HG03095 (cell line): Measurements from ENCODE around the gene ILDR2.

Source experiments
- ATAC-seq: cut with Tn5 transposase; IDR thresholded peaks from one replicate; pipeline ENCODE4 v1.9.1; 2021; ENCODE audit warnings: moderate library complexity; ENCODE audit not compliant: unreplicated experiment

Gene ILDR2

GRCh38 chr1:166972193-166972592 lies 3.1 kb downstream of the ILDR2 start:
- no peak for ATAC-seq

DNA sequence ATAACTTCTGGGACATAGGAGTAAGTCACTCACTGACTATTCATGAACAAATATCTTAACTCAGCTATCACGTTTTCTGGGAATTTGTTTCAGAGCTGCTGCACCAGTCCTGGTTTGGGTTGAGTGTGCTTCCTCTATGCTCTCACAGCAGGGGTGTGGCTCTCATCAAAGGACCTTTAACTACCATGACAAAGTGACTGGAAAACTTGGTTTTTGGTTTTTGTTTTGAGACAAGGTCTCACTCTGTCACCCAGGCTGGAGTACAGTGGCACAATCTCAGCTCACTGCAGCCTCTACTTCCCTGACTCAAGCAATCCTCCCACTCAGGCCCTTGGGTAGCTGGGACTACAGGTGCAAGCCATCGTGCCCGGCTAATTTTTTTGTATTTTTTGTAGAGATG lies 4.1 kb downstream of the ILDR2 start:
- no peak for ATAC-seq

GRCh38 chr1:166969074-166969677 lies 6.2 kb downstream of the ILDR2 start:
- ATAC-seq, result peak; percentile 83

DNA sequence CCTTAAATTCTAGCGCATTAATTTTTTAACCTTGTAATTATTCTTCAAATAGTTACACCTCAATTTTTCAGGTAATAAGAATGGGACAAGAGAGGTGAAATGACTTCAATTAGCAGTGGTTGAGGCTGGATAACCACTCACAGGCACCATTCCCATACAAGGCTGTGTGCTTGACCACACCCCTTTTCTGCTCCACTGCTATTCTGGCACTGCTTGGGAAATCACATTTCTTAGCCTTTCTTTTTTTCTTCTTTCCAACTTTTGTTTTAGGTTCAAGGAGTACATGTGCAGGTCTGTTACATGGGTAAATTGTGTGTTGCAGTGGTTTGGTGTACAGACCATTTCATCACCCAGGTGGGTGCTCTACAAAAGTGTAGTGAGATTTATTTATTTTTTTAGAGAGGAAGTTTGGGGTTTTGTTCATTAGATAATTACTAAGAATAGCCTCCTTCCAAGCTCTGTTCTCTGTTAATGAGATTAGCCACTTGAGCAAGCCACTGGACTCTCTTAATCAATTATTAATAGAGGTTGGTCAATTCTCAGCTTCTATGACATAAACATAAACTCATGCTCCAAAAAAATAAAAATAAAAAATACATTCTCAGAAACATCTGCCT lies 14.4 kb downstream of the ILDR2 start:
- peak; percentile 57 for ATAC-seq

- no peak for ATAC-seq
These were observed 18.5 kb downstream of the ILDR2 start for GRCh38 chr1:166956872-166957271.

DNA sequence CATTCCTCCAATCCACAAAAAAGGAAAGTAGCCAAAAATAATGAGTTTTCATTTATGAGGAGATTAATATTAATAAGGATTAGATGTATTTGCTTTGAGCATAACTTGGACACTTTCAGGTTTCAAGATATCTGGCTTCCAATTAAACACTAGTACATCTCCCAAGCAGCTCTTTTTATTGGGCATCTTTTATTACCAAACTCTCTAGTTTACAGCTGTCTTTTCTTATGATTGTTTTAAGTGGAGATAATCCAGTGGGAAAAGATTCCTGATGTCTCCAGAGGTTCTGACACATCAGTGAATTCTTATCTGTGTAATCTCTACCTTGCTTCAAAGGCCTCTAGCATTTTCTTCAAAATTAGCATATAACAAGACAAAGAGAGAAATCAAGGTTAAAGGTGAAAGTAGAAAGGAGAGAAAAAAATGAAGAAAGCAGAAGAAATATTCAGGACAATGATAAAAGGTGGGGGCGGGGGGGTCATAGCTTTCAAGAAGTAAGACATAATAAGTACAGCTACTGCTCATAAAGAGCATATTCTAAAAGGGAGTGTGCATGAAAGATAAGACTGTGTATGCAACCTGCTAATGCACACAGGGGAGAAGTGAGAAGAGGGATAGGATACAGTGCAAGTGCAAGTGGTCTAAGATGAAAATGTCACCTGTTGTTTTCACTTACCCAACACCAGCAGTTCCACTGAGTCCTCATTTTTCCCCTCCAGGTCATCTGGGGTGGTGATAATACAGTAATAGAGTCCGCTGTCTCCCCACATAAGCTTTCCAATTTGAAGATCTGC lies 19.1 kb downstream of the ILDR2 start:
- ATAC-seq, result no peak

DNA sequence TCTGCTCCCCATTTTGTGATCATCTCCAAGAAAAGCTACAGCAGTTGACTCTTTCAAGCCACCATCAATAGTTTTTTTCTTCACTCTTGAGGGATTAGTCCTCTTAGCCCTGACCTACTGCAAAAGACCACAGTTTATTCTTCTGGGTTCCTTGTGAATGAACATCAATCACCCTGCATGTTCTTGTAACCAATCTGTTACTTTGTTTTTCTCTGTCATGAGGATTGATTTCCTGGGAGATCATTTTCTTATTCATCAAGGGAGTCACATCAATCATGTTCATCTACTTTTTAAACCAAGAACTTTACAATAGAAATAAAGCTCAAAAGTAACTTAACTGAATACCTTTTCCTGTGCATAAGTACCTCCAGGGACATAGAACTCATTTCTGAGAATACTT lies 21.8 kb downstream of the ILDR2 start:
- ATAC-seq, result no peak

DNA sequence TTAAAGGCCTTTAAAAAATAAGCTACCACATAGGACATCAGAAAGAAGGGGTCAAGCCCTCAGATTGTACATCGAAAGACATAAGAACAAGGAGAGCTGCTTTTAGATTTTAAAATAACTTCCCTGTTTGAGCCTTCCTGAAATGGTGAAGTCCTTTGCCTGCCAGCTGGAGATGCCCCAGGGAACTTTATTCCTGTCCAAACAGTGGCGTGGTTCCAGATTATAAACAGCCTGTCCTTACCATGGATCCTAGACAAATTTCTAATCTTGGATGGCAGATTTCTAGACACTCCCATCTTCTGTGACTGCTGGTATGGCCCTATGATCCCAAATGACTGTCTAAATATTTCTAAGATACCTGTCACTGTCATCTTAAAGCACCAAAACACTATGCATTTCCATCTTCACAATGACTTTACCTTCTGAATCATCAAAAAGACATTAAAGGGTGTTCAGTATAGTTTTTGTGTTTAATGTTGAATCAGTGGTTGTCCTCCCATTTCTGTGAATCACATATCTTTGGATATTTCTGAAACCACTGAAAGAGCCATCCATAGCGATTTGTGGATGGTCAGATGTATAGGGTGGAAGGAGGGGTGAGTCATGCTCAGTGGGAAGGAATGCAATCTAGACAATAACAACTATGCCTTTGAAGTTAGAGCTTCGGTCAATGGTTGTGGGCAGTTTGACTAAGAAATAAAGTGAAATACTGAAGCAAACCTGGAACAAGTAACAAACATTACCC lies 23.2 kb downstream of the ILDR2 start:
- ATAC-seq, result no peak

- ATAC-seq, result no peak
These were observed 24.3 kb downstream of the ILDR2 start for GRCh38 chr1:166951050-166951449.

DNA sequence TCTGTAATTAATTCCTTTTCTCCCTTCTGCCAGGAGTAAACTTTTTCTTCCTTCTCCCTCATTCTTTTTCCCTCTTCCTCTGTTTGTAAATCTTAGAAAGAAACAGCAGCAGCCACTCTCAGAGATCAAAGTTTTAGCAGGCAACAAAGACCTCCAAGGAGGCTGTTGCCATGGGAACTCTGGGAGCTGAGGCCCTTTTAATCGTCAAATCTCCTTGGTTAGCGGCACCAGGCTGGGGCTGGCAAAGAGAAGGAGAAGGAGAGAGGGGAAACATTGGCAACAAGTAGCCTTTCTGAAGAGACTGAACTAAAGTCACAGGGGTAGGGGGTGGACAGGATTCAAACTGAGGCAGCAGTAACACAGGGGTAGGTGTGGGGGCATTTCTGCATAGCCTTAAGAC lies 25.2 kb downstream of the ILDR2 start:
- ATAC-seq, result no peak

- no peak for ATAC-seq
These were observed 26.4 kb downstream of the ILDR2 start for GRCh38 chr1:166948856-166949350.

DNA sequence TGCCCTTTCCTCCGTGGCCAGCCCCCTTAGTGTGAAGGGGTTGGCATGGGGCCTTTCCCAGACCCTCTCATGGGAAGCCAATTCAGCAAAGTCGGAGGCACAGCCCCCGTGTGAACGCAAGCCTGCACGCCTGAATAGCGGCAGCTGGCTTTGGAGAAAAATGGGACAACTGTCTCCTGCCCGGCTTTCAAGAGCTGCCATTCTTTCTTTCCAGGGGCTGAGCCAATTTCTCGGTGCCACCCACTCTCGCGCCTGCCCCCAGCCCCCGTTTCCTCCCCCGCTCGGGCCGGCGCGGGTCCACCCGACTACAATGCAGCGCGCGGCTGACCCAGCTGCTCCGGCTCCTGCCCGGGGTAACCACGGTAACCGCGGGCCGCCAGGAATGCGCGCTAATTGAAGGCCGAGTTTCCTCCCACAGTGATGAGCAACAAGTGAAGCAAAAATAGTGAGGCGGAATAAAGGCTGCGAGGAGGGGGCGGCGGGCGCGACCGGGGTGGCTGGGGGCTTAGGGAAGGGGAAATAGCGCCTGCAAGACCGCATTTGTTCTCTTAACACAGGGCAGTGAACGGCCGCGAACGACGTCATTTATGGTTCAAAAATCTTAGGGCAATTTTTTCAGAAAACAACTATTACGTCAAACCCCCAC lies 27.8 kb downstream of the ILDR2 start:
- no peak for ATAC-seq

GRCh38 chr1:166944186-166944967 lies 31.0 kb downstream of the ILDR2 start:
- no peak for ATAC-seq

DNA sequence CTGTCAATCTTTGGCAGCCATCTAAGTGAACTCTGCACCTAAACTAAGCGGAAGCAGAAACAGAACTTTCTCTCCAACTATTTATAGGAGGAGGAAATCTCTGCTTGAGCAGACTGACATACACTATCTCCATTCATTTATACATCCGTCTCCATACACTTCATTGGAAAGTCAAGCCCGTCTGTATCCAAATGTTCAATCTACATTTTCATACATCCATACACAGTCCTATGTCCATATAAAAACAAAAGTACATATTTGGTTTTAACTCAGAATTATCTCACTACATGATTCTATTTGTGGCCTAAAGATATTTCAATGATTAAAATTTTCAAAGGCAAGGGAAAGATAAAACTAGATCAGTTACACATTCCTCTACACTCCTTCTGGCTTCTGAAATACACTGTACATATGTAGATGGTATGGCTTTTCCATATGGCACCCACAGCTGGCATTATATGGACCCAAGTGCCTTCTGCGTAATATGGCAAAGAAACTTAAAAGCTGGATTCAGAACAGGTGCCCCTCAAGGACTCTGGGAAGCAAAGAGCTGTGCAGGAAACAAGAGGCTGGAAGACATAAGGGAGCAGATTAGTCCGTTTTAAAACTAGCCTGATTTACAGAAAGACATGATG lies 35.5 kb downstream of the ILDR2 start:
- no peak for ATAC-seq

- no peak for ATAC-seq
These were observed 37.4 kb downstream of the ILDR2 start for GRCh38 chr1:166937962-166938361.

DNA sequence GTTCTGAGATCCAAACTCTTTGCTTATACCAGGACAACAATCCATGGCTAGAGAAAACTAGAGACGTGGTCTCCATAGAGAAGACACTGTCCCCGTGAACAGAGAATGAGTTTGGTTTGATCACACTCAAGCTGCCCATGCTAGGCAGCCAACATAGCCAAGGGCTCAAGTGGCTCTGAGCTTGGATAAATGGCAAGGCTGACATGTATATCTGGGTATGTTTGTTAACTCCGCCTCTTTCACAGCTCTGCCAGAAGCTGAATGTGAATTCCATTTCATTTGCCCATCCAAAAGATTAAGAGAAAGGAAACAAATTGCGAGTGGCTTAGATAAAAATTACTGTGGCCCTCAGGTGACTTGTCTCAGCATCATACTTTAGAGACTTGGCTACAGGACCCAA lies 38.0 kb downstream of the ILDR2 start:
- no peak for ATAC-seq

DNA sequence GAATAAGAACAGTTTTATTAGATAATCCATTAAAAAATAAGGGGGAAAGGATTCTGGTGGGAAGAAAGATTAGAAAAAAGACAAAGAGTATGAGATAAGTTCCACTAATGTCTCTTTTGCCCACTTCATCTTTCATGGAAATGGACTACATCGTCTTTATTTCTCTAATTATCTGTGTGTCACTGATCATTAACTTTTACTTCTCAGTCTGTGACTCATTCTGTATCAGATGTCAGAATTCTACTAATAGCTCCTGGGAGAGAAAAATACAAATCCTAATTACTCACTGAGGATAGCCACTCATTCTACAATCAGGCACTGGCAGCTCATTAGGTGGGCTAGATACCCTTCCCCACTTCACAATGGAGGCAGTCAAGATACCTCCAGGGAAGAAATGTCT lies 41.7 kb downstream of the ILDR2 start:
- no peak for ATAC-seq

- no peak for ATAC-seq
These were observed 42.2 kb downstream of the ILDR2 start for GRCh38 chr1:166933140-166933539.

DNA sequence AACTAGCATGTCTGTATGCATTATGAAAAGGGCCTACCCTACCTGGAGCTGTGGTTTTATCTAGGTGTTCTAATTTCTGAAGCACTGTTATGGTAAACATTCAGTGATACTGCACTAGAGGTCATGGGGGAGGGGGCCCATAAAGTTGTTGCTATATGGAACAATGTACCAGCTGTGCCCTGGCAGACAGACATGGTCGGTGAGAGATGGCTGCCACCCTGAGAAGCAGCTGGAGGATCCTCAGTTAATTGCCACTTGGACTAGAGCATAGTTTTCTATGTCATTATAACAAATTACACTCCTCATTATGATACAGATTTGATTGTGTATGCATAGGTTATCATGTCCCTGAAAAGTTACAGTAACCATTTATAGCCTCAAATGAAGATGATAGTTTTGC lies 45.4 kb downstream of the ILDR2 start:
- ATAC-seq, result no peak

GRCh38 chr1:166927701-166928100 lies 47.6 kb downstream of the ILDR2 start:
- ATAC-seq, result no peak
